Ovary (tissue), 3 donors: ENCODE results near the gene XPNPEP3.

Experiments used
- POLR2A ChIP-seq: fragments of 450-650 bp; IDR thresholded peaks from one replicate; pipeline ENCODE4 v1.6.1; 2017; ENCODE audit warnings: antibody characterized with exemption, mild to moderate bottlenecking, moderate library complexity
- TF ChIP-seq, protein P1 (sequence below), 3 donors: fragments of 450-650 bp in 2 of 3; fragments of 200-600 bp in 1 of 3; IDR thresholded peaks; one replicate each; pipeline versions ENCODE4 v1.5.1 to v1.8.0; 2016 to 2022; ENCODE audit warnings: antibody characterized with exemption in 3 of 3, mild to moderate bottlenecking in 1 of 3
- donor health status: DM: no; HTN: no; CAD: no.

DNA sequence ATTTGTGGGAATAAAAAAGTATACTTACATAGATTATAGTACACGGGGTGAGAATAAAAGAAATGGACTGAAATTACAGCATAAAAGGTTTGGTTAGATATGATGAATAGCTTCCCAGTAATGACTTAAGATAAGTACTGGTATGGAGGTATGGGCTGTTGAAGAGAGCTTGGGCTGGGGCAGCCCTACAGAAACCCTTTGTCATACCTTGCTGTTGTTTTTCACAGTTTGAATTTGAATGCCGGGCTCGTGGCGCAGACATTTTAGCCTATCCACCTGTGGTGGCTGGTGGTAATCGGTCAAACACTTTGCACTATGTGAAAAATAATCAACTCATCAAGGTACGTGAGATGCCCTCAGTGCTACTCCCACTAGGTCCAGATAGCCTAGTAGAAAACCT lies 51.9 kb downstream of the XPNPEP3 start:
- TF ChIP-seq, protein P1, sequence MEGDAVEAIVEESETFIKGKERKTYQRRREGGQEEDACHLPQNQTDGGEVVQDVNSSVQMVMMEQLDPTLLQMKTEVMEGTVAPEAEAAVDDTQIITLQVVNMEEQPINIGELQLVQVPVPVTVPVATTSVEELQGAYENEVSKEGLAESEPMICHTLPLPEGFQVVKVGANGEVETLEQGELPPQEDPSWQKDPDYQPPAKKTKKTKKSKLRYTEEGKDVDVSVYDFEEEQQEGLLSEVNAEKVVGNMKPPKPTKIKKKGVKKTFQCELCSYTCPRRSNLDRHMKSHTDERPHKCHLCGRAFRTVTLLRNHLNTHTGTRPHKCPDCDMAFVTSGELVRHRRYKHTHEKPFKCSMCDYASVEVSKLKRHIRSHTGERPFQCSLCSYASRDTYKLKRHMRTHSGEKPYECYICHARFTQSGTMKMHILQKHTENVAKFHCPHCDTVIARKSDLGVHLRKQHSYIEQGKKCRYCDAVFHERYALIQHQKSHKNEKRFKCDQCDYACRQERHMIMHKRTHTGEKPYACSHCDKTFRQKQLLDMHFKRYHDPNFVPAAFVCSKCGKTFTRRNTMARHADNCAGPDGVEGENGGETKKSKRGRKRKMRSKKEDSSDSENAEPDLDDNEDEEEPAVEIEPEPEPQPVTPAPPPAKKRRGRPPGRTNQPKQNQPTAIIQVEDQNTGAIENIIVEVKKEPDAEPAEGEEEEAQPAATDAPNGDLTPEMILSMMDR (IDR thresholded peaks at IDR 0.05), result no peak
- no peak for TF ChIP-seq POLR2A
